GM19099 (cell line): ENCODE measurements around the gene NCCRP1.

Experiments used
- POLR2A ChIP-seq: IDR thresholded peaks from 3 replicates; pipeline ENCODE4 v1.6.1; 2011; ENCODE audit warnings: low read depth; ENCODE audit not compliant: insufficient read length; ENCODE audit errors: extremely low read depth

Gene NCCRP1

DNA sequence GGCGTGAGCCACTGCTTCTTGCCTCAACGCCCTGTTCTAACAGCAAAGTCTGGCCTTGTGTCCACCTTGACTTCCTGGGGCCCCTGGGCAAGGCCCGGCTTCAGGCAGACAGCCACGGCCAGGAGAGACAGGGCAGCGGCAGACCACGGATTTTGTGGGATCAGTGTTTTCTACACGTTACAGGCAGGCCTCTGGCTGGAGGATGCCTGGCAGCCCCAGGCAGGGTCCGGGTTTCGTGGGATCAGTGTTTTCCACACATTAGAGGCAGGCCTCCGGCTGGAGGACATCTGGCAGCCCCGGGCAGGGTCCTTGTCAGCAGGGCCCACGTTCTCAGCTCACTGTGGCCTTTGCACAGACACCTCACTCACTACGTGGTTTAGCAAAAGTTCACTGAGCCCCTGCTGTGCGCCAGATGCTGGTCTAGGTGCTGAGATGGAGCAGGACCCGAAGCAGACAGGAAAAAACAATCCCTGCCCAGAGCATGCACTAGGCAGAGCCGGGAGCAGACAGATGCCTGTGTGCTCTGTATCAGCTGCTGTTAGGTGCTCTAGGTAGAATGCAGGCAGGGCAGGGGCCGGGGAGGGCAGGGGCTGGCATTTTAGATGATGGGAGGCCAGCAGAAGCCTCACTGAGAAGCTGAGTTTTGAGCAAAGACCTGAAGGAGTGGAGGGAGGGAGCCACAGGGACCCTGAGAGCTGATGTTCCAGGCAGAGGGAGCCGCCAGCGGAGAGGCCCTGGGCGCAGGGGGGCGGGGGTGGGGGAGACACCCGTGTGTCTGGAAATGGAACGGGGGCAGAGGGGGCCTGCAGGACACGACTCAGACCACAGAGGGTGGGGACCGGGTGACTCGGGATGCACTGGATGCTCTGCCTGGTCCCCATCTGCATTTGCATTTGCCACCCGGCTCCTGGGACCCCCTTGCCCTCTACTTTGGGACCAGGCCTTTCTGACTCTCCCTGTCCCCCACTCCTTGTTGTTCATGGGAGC is 25.0 kb upstream of the NCCRP1 start:
- no peak for TF ChIP-seq POLR2A

- no peak for TF ChIP-seq POLR2A
These were observed 23.9 kb upstream of the NCCRP1 start for GRCh38 chr19:39172700-39173501.

DNA sequence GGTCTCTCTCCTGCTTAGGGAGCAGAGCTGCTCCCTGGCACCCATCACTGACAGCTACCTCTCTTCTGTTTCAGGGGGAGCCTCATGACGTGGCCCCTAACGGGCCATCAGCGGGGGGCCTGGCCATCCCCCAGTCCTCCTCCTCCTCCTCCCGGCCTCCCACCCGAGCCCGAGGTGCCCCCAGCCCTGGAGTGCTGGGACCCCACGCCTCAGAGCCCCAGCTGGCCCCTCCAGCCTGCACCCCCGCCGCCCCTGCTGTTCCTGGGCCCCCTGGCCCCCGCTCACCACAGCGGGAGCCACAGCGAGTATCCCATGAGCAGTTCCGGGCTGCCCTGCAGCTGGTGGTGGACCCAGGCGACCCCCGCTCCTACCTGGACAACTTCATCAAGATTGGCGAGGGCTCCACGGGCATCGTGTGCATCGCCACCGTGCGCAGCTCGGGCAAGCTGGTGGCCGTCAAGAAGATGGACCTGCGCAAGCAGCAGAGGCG is 23.2 kb upstream of the NCCRP1 start:
- TF ChIP-seq POLR2A, result no peak

- no peak for TF ChIP-seq POLR2A
These were observed 22.6 kb upstream of the NCCRP1 start for GRCh38 chr19:39174142-39174541.

DNA sequence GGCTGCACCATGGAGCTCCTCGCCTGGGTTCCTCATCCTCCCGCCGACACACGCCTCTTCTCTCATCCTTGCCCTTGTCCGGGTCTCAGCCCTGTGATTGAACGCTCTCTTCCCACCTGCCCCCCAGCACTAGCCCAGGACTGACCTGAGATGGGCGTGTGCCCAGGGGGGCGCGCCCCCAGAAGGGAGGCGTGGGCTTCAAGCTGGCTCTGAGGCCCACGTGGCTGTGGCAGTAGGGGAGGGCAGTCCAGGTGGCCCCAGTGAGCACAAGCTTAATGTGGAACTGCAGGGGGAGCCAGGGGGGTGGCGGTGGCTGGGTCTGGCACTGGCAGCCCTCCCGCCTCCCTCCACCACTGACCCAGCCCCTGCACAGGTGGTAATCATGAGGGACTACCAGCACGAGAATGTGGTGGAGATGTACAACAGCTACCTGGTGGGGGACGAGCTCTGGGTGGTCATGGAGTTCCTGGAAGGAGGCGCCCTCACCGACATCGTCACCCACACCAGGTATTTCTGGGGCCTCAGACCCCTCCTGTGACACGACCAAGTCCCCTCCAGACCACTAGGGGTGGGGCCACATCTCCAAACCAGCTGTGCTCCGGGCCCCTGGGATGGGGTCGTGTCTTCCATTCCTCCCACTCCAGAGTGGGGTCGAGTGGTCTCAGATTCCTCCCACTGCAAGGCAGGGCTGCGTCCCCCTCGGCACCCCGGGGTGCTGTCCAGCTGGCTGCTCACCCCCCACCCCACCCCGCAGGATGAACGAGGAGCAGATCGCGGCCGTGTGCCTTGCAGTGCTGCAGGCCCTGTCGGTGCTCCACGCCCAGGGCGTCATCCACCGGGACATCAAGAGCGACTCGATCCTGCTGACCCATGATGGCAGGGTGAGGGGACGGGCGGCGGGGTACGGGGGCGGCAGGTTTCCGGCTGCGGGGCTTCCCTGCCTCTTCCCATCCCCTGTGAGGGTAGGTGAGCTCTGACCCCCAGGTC is 21.9 kb upstream of the NCCRP1 start:
- no peak for TF ChIP-seq POLR2A

GRCh38 chr19:39175564-39175963 is 21.2 kb upstream of the NCCRP1 start:
- no peak for TF ChIP-seq POLR2A

GRCh38 chr19:39177110-39177699 is 19.6 kb upstream of the NCCRP1 start:
- no peak for TF ChIP-seq POLR2A

DNA sequence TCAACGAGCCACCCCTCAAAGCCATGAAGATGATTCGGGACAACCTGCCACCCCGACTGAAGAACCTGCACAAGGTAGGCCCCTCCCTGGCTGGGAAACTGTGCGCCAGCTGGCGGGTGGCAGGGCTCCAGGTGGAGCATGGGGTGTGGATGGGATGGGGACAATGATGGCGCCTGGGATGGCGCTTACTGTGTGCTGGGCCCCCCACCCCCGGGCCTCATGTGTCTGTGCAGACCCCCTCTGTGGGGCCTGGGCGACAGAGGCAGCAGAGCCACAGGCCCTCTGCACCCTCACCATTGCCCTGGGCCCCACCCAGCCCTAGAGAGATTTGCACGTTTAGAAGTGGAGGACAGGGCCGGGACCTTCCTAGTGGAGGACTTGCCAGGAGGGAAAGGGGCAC is 19.0 kb upstream of the NCCRP1 start:
- no peak for TF ChIP-seq POLR2A

DNA sequence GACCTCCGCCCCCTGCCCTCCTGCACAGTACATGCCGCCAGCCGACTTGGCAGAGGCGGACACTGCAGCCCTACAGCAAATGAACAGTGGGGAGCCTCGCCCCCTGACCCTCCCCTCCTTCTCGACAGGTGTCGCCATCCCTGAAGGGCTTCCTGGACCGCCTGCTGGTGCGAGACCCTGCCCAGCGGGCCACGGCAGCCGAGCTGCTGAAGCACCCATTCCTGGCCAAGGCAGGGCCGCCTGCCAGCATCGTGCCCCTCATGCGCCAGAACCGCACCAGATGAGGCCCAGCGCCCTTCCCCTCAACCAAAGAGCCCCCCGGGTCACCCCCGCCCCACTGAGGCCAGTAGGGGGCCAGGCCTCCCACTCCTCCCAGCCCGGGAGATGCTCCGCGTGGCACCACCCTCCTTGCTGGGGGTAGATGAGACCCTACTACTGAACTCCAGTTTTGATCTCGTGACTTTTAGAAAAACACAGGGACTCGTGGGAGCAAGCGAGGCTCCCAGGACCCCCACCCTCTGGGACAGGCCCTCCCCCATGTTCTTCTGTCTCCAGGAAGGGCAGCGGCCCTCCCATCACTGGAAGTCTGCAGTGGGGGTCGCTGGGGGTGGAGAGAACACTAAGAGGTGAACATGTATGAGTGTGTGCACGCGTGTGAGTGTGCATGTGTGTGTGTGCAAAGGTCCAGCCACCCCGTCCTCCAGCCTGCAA is 18.3 kb upstream of the NCCRP1 start:
- no peak for TF ChIP-seq POLR2A

GRCh38 chr19:39179754-39180153 is 17.0 kb upstream of the NCCRP1 start:
- no peak for TF ChIP-seq POLR2A

DNA sequence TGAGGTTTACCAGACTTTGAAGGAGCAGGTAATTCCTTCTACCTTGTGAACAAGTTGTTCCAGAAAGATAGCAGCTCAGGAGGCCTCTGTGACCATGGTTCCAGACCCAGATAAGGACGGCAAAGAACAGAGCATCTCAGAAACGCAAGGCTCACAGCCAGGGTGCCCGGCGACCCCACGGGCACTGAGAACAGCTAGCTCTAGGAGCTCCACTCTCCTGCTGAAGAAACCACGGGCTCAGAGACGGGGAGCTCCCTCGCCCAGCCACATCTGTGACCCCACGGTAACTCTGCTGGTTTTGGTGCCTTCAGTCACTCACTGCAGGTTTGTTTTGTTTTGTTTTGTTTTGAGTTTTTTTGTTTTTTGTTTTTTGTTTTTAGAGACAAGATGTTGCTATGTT is 16.0 kb upstream of the NCCRP1 start:
- TF ChIP-seq POLR2A, result no peak

DNA sequence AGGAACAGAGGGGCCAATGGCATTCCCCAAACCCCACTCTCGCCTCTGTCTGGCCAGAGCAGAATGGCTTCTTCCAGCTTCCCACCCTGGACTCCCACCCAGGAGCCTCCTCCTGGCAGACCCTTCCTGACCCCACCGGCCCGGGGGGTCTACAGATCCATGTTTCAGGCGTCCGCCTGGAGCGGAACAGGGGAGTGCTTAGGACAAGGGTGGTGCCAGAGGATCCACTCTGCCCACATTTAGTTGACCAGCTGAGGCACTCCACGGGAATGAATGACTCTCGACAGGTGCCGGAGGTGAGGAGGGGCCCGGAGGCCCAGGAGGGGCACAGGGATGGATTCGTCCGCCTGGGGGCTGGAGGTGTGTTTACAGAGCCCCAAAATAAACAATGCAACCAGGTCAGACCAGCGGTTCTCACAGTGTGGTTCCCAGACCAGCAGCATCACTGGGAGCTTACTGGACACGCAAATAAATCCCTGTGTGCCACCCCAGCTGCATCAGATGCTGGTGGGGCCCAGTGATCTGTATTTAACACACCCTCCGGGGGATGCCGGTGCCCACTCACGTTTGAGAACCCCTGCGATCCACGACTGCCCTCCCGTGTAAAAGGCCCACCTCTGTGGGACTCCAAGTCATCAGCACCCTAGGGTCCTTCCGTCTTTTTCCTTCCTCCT is 15.1 kb upstream of the NCCRP1 start:
- no peak for TF ChIP-seq POLR2A

- TF ChIP-seq POLR2A, result no peak
These were observed 14.6 kb upstream of the NCCRP1 start for GRCh38 chr19:39182174-39182505.
